Measurements from ENCODE around the gene TFF2. TPM values are rescaled to one million over a fixed set of nuclear protein-coding genes. Genes with fewer than 3 reads are reported as not detected.
A peak's percentile ranks its signal among the peaks of the same experiment; 100 is the strongest.

Gene TFF2
- total RNA-seq, 4 donors from 2014 or later: 0.68 TPM; not detected in 3

DNA sequence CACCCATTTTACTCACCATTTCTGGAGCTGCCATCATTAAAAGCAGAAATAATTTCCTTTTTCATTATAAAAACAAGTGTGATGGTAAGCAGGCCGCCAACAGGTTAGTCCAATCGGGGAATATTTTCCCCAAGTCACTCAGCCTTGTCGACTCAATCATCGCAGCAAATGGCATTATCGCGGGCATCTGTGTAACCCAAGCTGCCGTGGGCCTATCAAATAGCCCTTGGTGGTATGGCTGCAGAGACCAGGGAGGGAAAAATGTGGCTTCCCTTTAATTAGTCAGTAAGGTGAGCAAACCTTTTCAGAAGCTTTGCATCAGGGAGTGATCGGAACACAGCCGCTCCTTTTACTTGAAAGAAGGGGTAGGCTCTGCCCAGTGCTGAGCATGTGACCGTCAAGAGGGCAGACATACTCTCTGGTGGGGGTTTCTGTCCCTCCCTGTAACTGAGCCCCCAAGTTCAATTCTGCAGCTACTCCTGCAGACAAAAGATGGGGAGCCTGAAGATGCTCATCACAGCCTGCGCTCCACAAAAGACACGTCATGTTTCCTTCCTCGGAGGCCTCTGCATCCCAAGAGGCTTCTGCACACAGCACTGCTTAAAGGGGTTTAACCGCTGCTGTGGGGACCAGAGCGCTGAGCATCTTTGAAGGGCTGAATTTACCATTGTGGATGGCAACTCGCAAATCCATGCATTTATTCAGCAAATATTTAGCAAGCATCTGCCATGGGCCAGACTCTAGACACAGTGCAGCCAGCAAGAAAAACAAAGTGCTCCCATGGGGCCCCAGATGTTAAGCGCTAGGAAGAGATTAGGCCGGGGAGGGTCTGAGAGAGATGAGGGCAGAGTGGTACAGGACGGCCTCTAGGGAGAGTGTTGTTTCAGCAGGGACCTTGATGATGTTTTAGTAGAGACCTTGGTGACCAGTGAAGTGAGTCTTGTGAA is 46.3 kb upstream of the TFF2 start:
- H3K27me3 ChIP-seq: no peaks in the 10 kb centered on the region
- H3K36me3 ChIP-seq: no peaks in the 10 kb centered on the region
- H3K27ac ChIP-seq: no peak overlapping the region
- in situ Hi-C loops (cut with MboI; ENCODE audit: low pct_ligation_motif_present in 1 of 4, low pct_unique_long_range_greater_than_20kb in 1 of 4, low sequenced_read_pairs in 3 of 4): no loop called here
- no peaks in the 10 kb centered on the region for H3K4me1 ChIP-seq
- 82% methylated on average over 19 of the region's 19 CpGs; no CpG with 5 or more reads in 1 of the 2 donors for WGBS, 2 donors (ENCODE audit: low coverage in 1 of 2)
- no peak overlapping the region for H3K4me3 ChIP-seq
- peak; percentile 2 for DNase-seq
- H3K9me3 ChIP-seq: no peaks in the 10 kb centered on the region
- TF ChIP-seq POLR2AphosphoS5 (IDR thresholded peaks at IDR 0.05) (no peak), POLR2A (IDR thresholded peaks at IDR 0.05) (no peak), EP300 (IDR thresholded peaks at IDR 0.05; ENCODE audit: low read depth) (no peak), CTCF (IDR thresholded peaks at IDR 0.05) (no peak)
- intact Hi-C loops (cut with DNase I; ENCODE audit: low total_unique reads): no loop called here

DNA sequence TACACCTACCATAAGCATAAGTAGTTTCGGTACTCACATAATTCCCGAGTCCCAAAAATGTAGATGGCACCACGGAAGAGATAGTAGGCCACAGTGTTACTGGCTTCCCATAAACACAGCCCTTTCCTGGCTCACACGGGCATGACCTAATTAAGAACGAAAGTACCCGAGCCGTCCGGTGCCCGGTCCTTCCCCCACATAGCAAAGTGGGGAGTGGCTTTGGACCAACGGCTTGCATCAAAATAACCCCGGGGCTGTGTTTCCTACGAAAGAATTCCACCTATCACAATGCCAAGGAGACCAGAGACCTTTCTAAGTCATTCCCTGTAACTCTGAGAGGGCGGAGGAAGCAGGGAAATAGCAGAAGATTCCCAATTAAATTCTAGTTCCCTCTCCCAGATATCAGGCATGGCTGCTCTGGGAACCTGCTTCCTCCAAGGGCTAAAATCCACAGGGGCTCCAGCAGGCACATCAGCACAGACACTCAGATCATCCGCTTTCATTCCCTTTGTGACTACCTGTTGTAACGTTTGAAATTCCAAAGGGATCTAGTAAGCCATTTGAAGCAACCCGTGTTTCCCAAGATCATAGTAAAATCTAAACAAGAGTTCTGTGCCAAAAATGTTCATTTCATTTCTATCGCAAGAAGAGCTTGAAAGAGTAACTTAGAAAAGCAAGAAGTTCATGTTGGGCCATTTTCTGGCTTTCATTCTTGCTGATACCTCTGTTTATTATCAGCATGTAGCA is 45.3 kb upstream of the TFF2 start, which contains the start of gene TMPRSS3:
Gene TMPRSS3 (minus strand): TSS at position 148 of the 747 bp plus-strand sequence. CDS start 635 bp downstream, outside the sequence.
- Histone ChIP-seq H3K9me3 (no peaks in the 10 kb centered on the region), H3K27me3 (no peaks in the 10 kb centered on the region), H3K36me3 (no peaks in the 10 kb centered on the region), H3K4me1 (no peaks in the 10 kb centered on the region), H3K27ac (no peak within 1 kb of the TSS), H3K4me3 (no peak within 1 kb of the TSS)
- in situ Hi-C loops (cut with MboI; ENCODE audit: low pct_ligation_motif_present in 1 of 4, low pct_unique_long_range_greater_than_20kb in 1 of 4, low sequenced_read_pairs in 3 of 4) (no loop called here), intact Hi-C loops (cut with DNase I; ENCODE audit: low total_unique reads) (no loop called here)
- WGBS, 2 donors (ENCODE audit: low coverage in 1 of 2): 77% methylated on average over 17 of the region's 17 CpGs
- peak; percentile 7 for DNase-seq
- TF ChIP-seq POLR2AphosphoS5 (IDR thresholded peaks at IDR 0.05) (no peak), POLR2A (IDR thresholded peaks at IDR 0.05) (no peak), EP300 (IDR thresholded peaks at IDR 0.05; ENCODE audit: low read depth) (no peak), CTCF (IDR thresholded peaks at IDR 0.05) (no peak)

- Histone ChIP-seq H3K36me3 (no peaks in the 10 kb centered on the region), H3K27ac (no peak overlapping the region), H3K27me3 (no peaks in the 10 kb centered on the region), H3K4me3 (no peak overlapping the region), H3K4me1 (no peaks in the 10 kb centered on the region), H3K9me3 (no peaks in the 10 kb centered on the region)
- intact Hi-C loops (cut with DNase I; ENCODE audit: low total_unique reads): no loop called here
- TF ChIP-seq EP300 (IDR thresholded peaks at IDR 0.05; ENCODE audit: low read depth) (no peak), POLR2A (IDR thresholded peaks at IDR 0.05) (no peak), CTCF (IDR thresholded peaks at IDR 0.05) (no peak), POLR2AphosphoS5 (IDR thresholded peaks at IDR 0.05) (no peak)
- 93 to 94% methylated on average over 8 to 11 of the region's 11 CpGs for WGBS, 2 donors (ENCODE audit: low coverage in 1 of 2)
- peak; percentile 3 for DNase-seq
- in situ Hi-C loops (cut with MboI; ENCODE audit: low pct_ligation_motif_present in 1 of 4, low pct_unique_long_range_greater_than_20kb in 1 of 4, low sequenced_read_pairs in 3 of 4): no loop called here
Observed at GRCh38 chr21:42395302-42395701, 44.5 kb upstream of the TFF2 start.

DNA sequence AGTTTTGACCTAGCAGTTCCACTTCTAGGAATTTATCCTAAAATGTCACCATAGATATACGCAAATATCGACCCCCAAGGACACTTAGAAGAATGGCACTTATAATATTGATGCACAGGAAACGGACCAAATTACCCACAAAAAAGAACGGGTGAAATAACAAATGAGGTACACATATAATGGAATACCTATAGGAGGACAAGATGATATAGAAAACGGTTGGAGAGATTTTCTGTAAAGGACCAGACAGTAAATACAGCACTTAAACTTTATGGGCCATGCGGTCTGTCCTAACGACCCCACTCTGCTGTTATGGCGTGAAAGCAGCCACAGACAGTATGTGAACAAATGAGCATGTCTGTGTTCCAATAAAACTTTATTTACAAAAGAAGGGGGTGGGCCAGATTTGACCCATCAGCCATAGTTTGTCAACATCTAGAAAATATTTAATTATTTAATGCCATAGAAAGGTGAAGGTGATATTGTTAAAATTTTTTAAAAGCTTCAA is 42.7 kb upstream of the TFF2 start:
- Histone ChIP-seq H3K4me3 (no peak overlapping the region), H3K4me1 (peaks cover 0 to 6% (median 1%) of the 10 kb centered on the region in 4 donors), H3K9me3 (no peaks in the 10 kb centered on the region), H3K27ac (no peak overlapping the region), H3K27me3 (no peaks in the 10 kb centered on the region), H3K36me3 (no peaks in the 10 kb centered on the region)
- DNase-seq: no peak
- in situ Hi-C loops (cut with MboI; ENCODE audit: low pct_ligation_motif_present in 1 of 4, low pct_unique_long_range_greater_than_20kb in 1 of 4, low sequenced_read_pairs in 3 of 4): no loop called here
- intact Hi-C loops (cut with DNase I; ENCODE audit: low total_unique reads): no loop called here
- no peak for TF ChIP-seq POLR2A (IDR thresholded peaks at IDR 0.05)
- no peak for TF ChIP-seq CTCF (IDR thresholded peaks at IDR 0.05)
- TF ChIP-seq POLR2AphosphoS5 (IDR thresholded peaks at IDR 0.05): no peak
- no peak for TF ChIP-seq EP300 (IDR thresholded peaks at IDR 0.05; ENCODE audit: low read depth)
- WGBS, 2 donors (ENCODE audit: low coverage in 1 of 2): 46 to 55% methylated on average over 6 to 8 of the region's 8 CpGs

Measured in transverse colon (tissue), 4 donors.